ENCODE measurements around the gene FEZF1. TPM values are rescaled to one million over a fixed set of nuclear protein-coding genes. Genes with fewer than 3 reads are reported as not detected.

The FEZF1 gene
- total and polyA plus RNA-seq, 10 donors, result 0.04 TPM; not detected in 9

- 51 to 70% (median 61%) methylated on average over 8 of the region's 8 CpGs for WGBS, 5 donors
These were observed 24.7 kb upstream of the FEZF1 start for GRCh38 chr7:122329145-122329802.

GRCh38 chr7:122327969-122328368 lies 23.4 kb upstream of the FEZF1 start:
- Histone ChIP-seq H3K9me3 (no peaks in the 10 kb centered on the region), H3K27me3 (replicated peaks in 1 of 7) (no peaks in the 10 kb centered on the region), H3K36me3 (no peaks in the 10 kb centered on the region), H3K4me3 (no peak overlapping the region), H3K4me1 (no peaks in the 10 kb centered on the region), H3K27ac (no peak overlapping the region)
- intact Hi-C loops (cut with DNase I; ENCODE audit: low total_unique reads), result no loop called here
- 50 to 68% (median 63%) methylated on average over 3 of the region's 3 CpGs for WGBS, 5 donors
- DNase-seq, result no peak
- no peak for TF ChIP-seq CTCF (IDR thresholded peaks at IDR 0.05 in 8 of 11, conservative IDR thresholded peaks at IDR 0.05 in 3 of 11)
- TF ChIP-seq POLR2AphosphoS5 (IDR thresholded peaks at IDR 0.05), result no peak
- TF ChIP-seq POLR2A (IDR thresholded peaks at IDR 0.05), result no peak

More at GRCh38 chr7:122329145-122329802, 24.7 kb upstream of the FEZF1 start:
- H3K9me3 ChIP-seq, result no peaks in the 10 kb centered on the region
- no peak for DNase-seq
- intact Hi-C loops (cut with DNase I; ENCODE audit: low total_unique reads), result no loop called here
- no peak for TF ChIP-seq POLR2A (IDR thresholded peaks at IDR 0.05)
- TF ChIP-seq CTCF (IDR thresholded peaks at IDR 0.05 in 8 of 11, conservative IDR thresholded peaks at IDR 0.05 in 3 of 11), result no peak
- TF ChIP-seq POLR2AphosphoS5 (IDR thresholded peaks at IDR 0.05), result no peak
- H3K27me3 ChIP-seq (replicated peaks in 1 of 7), result no peaks in the 10 kb centered on the region
- H3K4me3 ChIP-seq, result no peak overlapping the region
- no peaks in the 10 kb centered on the region for H3K36me3 ChIP-seq
- H3K4me1 ChIP-seq, result no peaks in the 10 kb centered on the region
- H3K27ac ChIP-seq, result no peak overlapping the region

GRCh38 chr7:122316467-122317388 lies 12.2 kb upstream of the FEZF1 start:
- Histone ChIP-seq H3K9me3 (no peaks in the 10 kb centered on the region), H3K27ac (no peak overlapping the region), H3K4me3 (peak overlapping the region in 2 of 8 donors; percentile 10 to 19), H3K27me3 (replicated peaks in 1 of 7) (peaks cover 0 to 74% (median 57%) of the 10 kb centered on the region in 7 donors), H3K36me3 (no peaks in the 10 kb centered on the region), H3K4me1 (peaks cover 0 to 16% (median 9%) of the 10 kb centered on the region in 6 donors)
- no peak for TF ChIP-seq POLR2A (IDR thresholded peaks at IDR 0.05)
- TF ChIP-seq POLR2AphosphoS5 (IDR thresholded peaks at IDR 0.05), result no peak
- no peak for TF ChIP-seq CTCF (IDR thresholded peaks at IDR 0.05 in 8 of 11, conservative IDR thresholded peaks at IDR 0.05 in 3 of 11)
- DNase-seq, result no peak
- WGBS, 5 donors, result 5 to 9% (median 7%) methylated on average over 61 to 71 of the region's 71 CpGs
- intact Hi-C loops (cut with DNase I; ENCODE audit: low total_unique reads), result no loop called here
